Astrocyte (in vitro differentiated cells and primary cell): Measurements from ENCODE around the gene TANGO6.

Experiments used
- EZH2 ChIP-seq: IDR thresholded peaks from 2 replicates; pipeline ENCODE4 v1.6.1; 2012; ENCODE audit warnings: mild to moderate bottlenecking, low read length, inconsistent platforms; ENCODE audit not compliant: insufficient read depth
- TF ChIP-seq, protein P1 (sequence below): IDR thresholded peaks from 2 replicates; pipeline ENCODE4 v1.5.1; 2011; ENCODE audit warnings: low read depth, mild to moderate bottlenecking, inconsistent platforms, low read length, moderate library complexity; ENCODE audit not compliant: insufficient read depth

DNA sequence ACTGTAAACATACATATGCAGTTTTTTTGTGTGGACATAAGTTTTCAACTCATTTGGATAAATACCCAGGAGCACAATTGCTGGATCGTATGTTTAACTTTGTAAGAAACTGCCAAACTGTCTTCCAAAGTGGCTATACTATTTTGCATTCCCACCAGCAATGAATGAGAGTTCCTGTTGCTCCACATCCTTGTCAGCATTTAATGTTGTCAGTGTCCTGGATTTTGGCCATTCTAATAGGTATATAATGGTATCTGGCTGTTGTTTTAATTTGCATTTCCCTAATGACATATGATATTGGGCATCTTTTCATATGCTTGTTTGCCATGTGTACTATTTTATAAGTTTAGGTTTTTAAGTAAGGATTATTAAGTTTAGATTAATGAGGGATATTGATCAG, 14.1 kb downstream of the TANGO6 start:
- TF ChIP-seq, protein P1, sequence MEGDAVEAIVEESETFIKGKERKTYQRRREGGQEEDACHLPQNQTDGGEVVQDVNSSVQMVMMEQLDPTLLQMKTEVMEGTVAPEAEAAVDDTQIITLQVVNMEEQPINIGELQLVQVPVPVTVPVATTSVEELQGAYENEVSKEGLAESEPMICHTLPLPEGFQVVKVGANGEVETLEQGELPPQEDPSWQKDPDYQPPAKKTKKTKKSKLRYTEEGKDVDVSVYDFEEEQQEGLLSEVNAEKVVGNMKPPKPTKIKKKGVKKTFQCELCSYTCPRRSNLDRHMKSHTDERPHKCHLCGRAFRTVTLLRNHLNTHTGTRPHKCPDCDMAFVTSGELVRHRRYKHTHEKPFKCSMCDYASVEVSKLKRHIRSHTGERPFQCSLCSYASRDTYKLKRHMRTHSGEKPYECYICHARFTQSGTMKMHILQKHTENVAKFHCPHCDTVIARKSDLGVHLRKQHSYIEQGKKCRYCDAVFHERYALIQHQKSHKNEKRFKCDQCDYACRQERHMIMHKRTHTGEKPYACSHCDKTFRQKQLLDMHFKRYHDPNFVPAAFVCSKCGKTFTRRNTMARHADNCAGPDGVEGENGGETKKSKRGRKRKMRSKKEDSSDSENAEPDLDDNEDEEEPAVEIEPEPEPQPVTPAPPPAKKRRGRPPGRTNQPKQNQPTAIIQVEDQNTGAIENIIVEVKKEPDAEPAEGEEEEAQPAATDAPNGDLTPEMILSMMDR: no peak
- TF ChIP-seq EZH2: no peak
